GM12873 (cell line): ENCODE measurements around the gene MYRIP.

ENCODE experiments used
- TF ChIP-seq, protein P1 (sequence below): IDR thresholded peaks from 2 replicates; pipeline ENCODE4 v1.5.1; 2012; ENCODE audit warnings: low read depth, mild to moderate bottlenecking, moderate library complexity, low read length, control low read depth; ENCODE audit not compliant: insufficient read depth; ENCODE audit errors: missing control alignments

MYRIP gene

DNA sequence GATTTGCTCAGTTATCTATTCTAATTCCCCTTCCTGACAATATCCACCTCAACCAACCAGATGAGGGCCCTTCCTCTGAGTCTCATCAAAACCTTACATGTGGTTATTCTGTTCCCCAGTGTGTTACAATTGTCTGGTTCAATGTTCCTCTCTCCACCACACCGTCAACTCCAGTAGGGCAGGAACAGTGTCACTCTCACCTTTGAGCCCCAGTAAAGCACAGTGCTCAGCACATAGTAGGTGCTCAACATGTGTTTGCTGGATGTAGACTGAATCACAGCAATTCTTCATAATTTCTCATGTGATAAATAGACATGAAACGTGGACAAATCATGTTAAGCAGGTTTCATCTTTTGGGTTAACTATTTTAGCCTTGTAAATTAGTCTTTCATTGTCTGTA, 397.1 kb downstream of the MYRIP start:
- TF ChIP-seq, protein P1, sequence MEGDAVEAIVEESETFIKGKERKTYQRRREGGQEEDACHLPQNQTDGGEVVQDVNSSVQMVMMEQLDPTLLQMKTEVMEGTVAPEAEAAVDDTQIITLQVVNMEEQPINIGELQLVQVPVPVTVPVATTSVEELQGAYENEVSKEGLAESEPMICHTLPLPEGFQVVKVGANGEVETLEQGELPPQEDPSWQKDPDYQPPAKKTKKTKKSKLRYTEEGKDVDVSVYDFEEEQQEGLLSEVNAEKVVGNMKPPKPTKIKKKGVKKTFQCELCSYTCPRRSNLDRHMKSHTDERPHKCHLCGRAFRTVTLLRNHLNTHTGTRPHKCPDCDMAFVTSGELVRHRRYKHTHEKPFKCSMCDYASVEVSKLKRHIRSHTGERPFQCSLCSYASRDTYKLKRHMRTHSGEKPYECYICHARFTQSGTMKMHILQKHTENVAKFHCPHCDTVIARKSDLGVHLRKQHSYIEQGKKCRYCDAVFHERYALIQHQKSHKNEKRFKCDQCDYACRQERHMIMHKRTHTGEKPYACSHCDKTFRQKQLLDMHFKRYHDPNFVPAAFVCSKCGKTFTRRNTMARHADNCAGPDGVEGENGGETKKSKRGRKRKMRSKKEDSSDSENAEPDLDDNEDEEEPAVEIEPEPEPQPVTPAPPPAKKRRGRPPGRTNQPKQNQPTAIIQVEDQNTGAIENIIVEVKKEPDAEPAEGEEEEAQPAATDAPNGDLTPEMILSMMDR: no peak

DNA sequence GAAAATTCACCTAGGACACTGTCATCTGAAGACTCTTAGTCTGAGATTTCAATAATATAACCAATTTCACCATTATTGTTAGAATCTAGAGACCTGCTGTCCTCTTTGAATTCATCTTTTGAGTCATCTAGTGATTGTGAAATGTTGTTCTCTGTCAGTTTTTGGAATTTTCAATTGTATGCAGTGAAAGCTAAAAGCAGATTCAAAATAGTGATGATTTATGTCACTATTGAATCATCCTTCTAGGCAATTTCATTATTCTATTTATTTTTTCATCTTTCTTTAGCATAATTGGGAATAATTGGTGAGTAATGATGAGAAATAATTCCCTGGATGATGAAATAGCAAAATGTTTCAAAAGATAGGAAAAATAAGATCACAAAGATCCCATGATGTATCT, 398.4 kb downstream of the MYRIP start:
- TF ChIP-seq, protein P1: no peak

DNA sequence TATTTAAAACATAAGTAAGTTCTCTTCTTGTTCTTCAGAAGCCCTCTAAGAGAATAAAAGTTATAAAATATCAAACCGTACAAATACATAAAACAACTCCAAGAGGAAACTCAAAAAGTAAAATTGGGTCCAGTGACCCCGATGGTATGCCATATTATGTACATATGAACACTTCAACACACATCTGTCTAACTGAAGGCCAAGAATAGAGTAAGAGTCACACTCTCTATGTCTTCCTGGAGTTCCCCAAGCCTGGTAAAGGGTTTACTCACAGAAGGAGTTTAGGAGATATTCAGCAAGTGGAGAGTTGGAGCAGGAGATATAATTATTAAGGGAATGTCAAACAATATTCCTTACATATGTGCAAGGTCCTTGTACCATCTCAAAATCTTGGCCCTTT, 398.8 kb downstream of the MYRIP start:
- TF ChIP-seq, protein P1: no peak

DNA sequence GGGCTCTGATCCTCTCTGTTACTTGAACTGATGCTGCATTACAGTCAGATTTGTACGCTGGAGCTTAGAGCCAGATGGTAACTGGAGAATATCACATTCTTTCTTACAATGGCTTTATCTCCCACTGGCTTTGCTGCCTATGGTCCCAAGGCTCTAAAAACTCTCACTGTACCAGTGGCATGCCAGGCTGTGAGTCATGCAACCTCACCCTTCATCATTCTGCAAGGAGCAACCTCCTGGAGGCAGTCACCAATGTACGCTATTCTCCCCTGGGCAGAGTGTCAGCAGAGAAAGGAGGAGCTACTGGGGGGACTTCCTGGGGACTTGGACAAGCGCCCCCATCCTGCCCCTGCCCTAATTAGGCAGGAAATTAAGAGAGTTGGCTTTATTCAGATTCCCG, 402.2 kb downstream of the MYRIP start:
- TF ChIP-seq, protein P1: no peak

DNA sequence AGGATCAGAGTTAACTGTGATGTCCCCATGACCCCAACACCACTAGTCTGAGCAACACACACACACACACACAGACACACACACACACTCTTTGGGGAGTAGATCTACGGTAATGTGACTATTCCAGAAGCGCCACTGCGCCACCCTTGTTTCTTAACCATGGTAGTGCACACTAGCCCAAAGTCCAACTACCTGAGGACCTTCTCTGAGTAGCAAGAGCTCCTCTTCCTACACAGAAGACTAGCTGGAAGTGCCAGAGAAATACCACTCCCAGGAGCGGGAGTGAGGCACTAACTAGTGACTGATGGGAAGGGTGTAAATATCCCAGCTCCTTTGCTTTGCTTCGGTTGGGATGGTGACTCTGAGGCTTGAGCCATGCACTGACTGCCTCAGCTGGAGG, 404.1 kb downstream of the MYRIP start:
- TF ChIP-seq, protein P1: no peak

DNA sequence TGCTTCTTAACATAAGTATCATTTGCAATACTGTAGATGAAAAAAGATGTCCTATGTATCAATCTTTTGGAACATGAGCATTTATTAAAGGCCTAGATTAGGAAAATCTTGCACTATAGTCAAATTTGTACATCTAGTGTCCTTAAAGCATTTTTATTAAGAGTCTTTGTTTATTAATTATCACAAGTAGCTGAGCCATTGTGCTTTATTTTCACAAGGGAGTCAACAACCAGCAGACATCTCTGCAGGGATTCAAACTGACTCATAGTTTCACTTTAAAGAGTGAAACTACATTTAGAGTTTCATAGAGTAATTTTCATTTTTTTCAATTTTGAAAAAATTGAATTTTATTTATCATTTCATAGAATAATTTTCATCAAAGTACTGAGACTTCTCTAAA, 405.6 kb downstream of the MYRIP start:
- TF ChIP-seq, protein P1: no peak

DNA sequence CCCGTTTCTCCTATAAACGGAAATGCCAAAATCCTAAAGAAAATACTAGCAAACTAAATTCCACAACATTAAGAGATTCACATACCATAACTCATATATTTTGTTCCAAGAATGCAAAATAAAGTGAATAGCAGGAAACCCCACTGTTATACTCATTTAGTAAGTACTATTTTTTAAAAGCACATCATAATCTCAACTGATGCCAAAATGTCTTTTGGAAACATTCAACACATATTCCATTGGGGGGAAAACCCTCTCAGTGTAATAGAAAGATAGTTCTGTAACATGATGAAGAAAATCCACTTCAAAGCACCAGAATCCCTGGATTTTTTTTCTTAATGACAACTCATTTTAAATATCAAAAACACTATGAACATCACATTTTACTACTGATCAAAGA, 407.1 kb downstream of the MYRIP start:
- TF ChIP-seq, protein P1: no peak
